ENCODE measurements around the gene FIGN. TPM values are rescaled to one million over a fixed set of nuclear protein-coding genes. Genes with fewer than 3 reads are reported as not detected.

Gene FIGN
- total and polyA plus RNA-seq, 2 donors (not counting 3 experiments of a cell fraction or from before 2014, with no cell fraction given) = 1.8 to 8.1 TPM

DNA sequence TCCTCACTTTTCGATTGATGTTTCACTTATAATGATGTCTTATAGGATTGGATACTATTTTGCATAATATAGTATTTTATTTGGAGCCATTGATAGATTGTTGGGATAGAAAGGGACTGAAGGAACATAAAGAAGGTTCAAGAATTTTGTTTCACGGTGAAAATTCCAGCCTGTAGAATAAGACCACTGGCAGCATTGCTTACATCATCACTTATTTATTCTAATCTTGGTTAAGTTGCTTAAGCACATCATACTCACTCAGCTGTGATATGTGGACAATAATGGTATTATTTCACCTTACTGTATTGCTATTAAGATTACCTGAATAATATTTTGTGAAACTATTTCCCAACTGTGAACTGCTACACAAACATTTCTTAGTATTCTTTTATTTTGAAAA lies 118.3 kb downstream of the FIGN start:
- DNase-seq (ENCODE audit: low read depth, low spot score) (no peak), FAIRE-seq (no peak)
- ChIA-PET POLR2A (no interaction called here), CTCF (no interaction called here)
- TF ChIP-seq FOS (IDR thresholded peaks at IDR 0.05; ENCODE audit: borderline replicate concordance, insufficient read depth, low read length) (no peak), EZH2 (IDR thresholded peaks at IDR 0.05; ENCODE audit: borderline replicate concordance, low read depth, low read length, severe bottlenecking) (no peak), MYC (IDR thresholded peaks at IDR 0.05; ENCODE audit: low read depth, low read length) (no peak), JUN (IDR thresholded peaks at IDR 0.05; ENCODE audit: borderline replicate concordance, insufficient read depth, insufficient read length, low read depth) (no peak), POLR2AphosphoS5 (IDR thresholded peaks at IDR 0.05; ENCODE audit: insufficient read depth, low read depth, low read length) (no peak)
- dilution Hi-C loops (cut with MboI; ENCODE audit: extremely low pct_ligation_motif_present, low sequenced_read_pairs) (no loop called here), intact Hi-C loops (cut with micrococcal nuclease) (no loop called here)
- H3K9me1 ChIP-seq (replicated peaks; ENCODE audit: control insufficient read depth, extremely low read depth, insufficient read depth, low read length) = no peaks in the 10 kb centered on the region
- H3K27me3 ChIP-seq (ENCODE audit: control insufficient read depth in 2 of 2, insufficient read depth in 2 of 2, low read length in 2 of 2) = no peaks in the 10 kb centered on the region
- no peaks in the 10 kb centered on the region for H3K9me3 ChIP-seq (replicated peaks; ENCODE audit: control insufficient read depth, insufficient read depth, low read length)
- BruUV-seq (replicated peaks) = no TSS peak
- H3K4me2 ChIP-seq (ENCODE audit: insufficient read depth, low read length) = no peak overlapping the region
- H3K27ac ChIP-seq (ENCODE audit: insufficient read depth, low read depth, low read length) = no peak overlapping the region
- H3K36me3 ChIP-seq (ENCODE audit: control insufficient read depth in 2 of 2, extremely low read depth in 1 of 2, insufficient read depth in 2 of 2, low read length in 2 of 2) = no peaks in the 10 kb centered on the region
- no peak overlapping the region for H3K9ac ChIP-seq (replicated peaks; ENCODE audit: extremely low read depth, insufficient read depth, low read length)
- H3K79me2 ChIP-seq (ENCODE audit: control insufficient read depth, insufficient read depth, low read length) = no peaks in the 10 kb centered on the region
- H3K4me1 ChIP-seq (ENCODE audit: control insufficient read depth, extremely low read depth, insufficient read depth, low read length) = peaks cover 4% of the 10 kb centered on the region
- H2AFZ ChIP-seq (ENCODE audit: low read depth, low read length) = no peak overlapping the region
- no peak overlapping the region for H3K4me3 ChIP-seq (replicated peaks in 1 of 3; ENCODE audit: insufficient read depth in 1 of 3, low read depth in 1 of 3, low read length in 3 of 3)
- H4K20me1 ChIP-seq (replicated peaks; ENCODE audit: control insufficient read depth, extremely low read depth, insufficient read depth, low read length) = no peaks in the 10 kb centered on the region

- Histone ChIP-seq H3K9me1 (replicated peaks; ENCODE audit: control insufficient read depth, extremely low read depth, insufficient read depth, low read length) (no peaks in the 10 kb centered on the region), H3K4me1 (ENCODE audit: control insufficient read depth, extremely low read depth, insufficient read depth, low read length) (no peaks in the 10 kb centered on the region), H3K4me2 (ENCODE audit: insufficient read depth, low read length) (no peak overlapping the region), H2AFZ (ENCODE audit: low read depth, low read length) (no peak overlapping the region), H3K4me3 (replicated peaks in 1 of 3; ENCODE audit: insufficient read depth in 1 of 3, low read depth in 1 of 3, low read length in 3 of 3) (no peak overlapping the region), H3K27me3 (ENCODE audit: control insufficient read depth in 2 of 2, insufficient read depth in 2 of 2, low read length in 2 of 2) (no peaks in the 10 kb centered on the region), H3K79me2 (ENCODE audit: control insufficient read depth, insufficient read depth, low read length) (no peaks in the 10 kb centered on the region), H3K9me3 (replicated peaks; ENCODE audit: control insufficient read depth, insufficient read depth, low read length) (no peaks in the 10 kb centered on the region), H4K20me1 (replicated peaks; ENCODE audit: control insufficient read depth, extremely low read depth, insufficient read depth, low read length) (no peaks in the 10 kb centered on the region), H3K9ac (replicated peaks; ENCODE audit: extremely low read depth, insufficient read depth, low read length) (no peak overlapping the region), H3K27ac (ENCODE audit: insufficient read depth, low read depth, low read length) (no peak overlapping the region), H3K36me3 (ENCODE audit: control insufficient read depth in 2 of 2, extremely low read depth in 1 of 2, insufficient read depth in 2 of 2, low read length in 2 of 2) (no peaks in the 10 kb centered on the region)
- TF ChIP-seq JUN (IDR thresholded peaks at IDR 0.05; ENCODE audit: borderline replicate concordance, insufficient read depth, insufficient read length, low read depth) (no peak), MYC (IDR thresholded peaks at IDR 0.05; ENCODE audit: low read depth, low read length) (no peak), POLR2A (IDR thresholded peaks at IDR 0.05; ENCODE audit: low read depth, low read length) (no peak), POLR2AphosphoS5 (IDR thresholded peaks at IDR 0.05; ENCODE audit: insufficient read depth, low read depth, low read length) (no peak), MAX (IDR thresholded peaks at IDR 0.05; ENCODE audit: insufficient read depth, insufficient read length) (no peak), FOS (IDR thresholded peaks at IDR 0.05; ENCODE audit: borderline replicate concordance, insufficient read depth, low read length) (no peak), GATA2 (IDR thresholded peaks at IDR 0.05; ENCODE audit: insufficient read depth, insufficient read length, low read depth, low read length) (no peak), EZH2 (IDR thresholded peaks at IDR 0.05; ENCODE audit: borderline replicate concordance, low read depth, low read length, severe bottlenecking) (no peak)
- TF ChIP-seq, protein P1, sequence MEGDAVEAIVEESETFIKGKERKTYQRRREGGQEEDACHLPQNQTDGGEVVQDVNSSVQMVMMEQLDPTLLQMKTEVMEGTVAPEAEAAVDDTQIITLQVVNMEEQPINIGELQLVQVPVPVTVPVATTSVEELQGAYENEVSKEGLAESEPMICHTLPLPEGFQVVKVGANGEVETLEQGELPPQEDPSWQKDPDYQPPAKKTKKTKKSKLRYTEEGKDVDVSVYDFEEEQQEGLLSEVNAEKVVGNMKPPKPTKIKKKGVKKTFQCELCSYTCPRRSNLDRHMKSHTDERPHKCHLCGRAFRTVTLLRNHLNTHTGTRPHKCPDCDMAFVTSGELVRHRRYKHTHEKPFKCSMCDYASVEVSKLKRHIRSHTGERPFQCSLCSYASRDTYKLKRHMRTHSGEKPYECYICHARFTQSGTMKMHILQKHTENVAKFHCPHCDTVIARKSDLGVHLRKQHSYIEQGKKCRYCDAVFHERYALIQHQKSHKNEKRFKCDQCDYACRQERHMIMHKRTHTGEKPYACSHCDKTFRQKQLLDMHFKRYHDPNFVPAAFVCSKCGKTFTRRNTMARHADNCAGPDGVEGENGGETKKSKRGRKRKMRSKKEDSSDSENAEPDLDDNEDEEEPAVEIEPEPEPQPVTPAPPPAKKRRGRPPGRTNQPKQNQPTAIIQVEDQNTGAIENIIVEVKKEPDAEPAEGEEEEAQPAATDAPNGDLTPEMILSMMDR (IDR thresholded peaks at IDR 0.05; ENCODE audit: extremely low read depth in 1 of 2, insufficient read depth in 1 of 2, low read depth in 1 of 2, low read length in 2 of 2) = no peak
- dilution Hi-C loops (cut with MboI; ENCODE audit: extremely low pct_ligation_motif_present, low sequenced_read_pairs) (no loop called here), intact Hi-C loops (cut with micrococcal nuclease) (no loop called here)
- CTCF ChIA-PET = no interaction called here
- DNase-seq (ENCODE audit: low read depth, low spot score) = no peak
- BruUV-seq (replicated peaks) = no TSS peak
- FAIRE-seq = no peak
- POLR2A ChIA-PET = no interaction called here
These were observed 122.5 kb downstream of the FIGN start for GRCh38 chr2:163613266-163613731.
